Right lobe of liver (tissue), 4 donors: ENCODE measurements around the gene HOXA1.

Experiments
- POLR2A ChIP-seq: fragments of 450-650 bp; IDR thresholded peaks from one replicate; pipeline ENCODE4 v1.6.1; 2017; ENCODE audit warnings: antibody characterized with exemption, mild to moderate bottlenecking
- TF ChIP-seq, protein P1 (sequence below), 4 donors: fragments of 200-600 bp in 3 of 4; fragments of 450-650 bp in 1 of 4; IDR thresholded peaks; one replicate each; pipeline versions ENCODE4 v1.5.1 to v1.8.0; 2016 to 2022; ENCODE audit warnings: antibody characterized with exemption in 4 of 4, mild to moderate bottlenecking in 2 of 4
- donor health status: DM: no; HTN: no; CAD: no.
- donor health status: DM: no; HTN: no; CAD: no.
- donor health status: DM: no; HTN: yes; CAD: no.

DNA sequence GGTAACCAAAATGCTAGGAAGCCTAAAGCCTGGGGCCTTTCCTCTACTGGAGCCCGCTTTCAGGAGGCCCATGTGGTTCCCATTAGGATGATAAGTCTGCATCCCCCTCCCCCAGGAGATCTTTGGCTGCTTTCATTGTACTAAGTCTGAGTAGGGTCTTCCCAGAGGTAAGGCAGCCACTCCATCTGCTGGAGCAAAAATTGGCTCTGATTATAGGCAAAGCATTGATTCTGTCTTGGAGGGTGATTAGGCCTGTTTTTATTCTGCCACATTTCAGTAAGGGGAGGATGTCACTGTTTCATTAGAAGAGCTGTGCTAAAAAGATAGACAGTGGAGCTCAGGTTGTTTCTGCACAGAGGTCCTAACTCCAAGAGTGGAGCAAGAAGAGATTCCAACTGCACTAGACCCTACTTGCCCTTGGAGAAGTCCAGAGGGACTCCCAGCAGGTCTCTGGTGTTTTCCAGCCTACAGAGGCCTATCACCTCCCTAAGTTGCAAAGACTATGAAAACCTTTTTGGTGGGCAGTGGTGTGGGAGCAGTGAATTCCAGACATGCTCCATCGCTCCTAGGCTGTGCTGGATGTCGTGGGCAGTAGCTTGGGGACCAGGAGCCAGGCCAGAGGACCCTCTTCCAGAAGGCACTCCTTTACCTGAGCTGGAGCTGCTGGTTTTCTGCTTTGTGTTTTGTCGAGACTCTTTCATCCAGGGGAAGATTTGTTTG lies 13.8 kb upstream of the HOXA1 start:
- TF ChIP-seq, protein P1, sequence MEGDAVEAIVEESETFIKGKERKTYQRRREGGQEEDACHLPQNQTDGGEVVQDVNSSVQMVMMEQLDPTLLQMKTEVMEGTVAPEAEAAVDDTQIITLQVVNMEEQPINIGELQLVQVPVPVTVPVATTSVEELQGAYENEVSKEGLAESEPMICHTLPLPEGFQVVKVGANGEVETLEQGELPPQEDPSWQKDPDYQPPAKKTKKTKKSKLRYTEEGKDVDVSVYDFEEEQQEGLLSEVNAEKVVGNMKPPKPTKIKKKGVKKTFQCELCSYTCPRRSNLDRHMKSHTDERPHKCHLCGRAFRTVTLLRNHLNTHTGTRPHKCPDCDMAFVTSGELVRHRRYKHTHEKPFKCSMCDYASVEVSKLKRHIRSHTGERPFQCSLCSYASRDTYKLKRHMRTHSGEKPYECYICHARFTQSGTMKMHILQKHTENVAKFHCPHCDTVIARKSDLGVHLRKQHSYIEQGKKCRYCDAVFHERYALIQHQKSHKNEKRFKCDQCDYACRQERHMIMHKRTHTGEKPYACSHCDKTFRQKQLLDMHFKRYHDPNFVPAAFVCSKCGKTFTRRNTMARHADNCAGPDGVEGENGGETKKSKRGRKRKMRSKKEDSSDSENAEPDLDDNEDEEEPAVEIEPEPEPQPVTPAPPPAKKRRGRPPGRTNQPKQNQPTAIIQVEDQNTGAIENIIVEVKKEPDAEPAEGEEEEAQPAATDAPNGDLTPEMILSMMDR (IDR thresholded peaks at IDR 0.05), result no peak
- no peak for TF ChIP-seq POLR2A
